IPS-18c (cell line): ENCODE data around the gene LMNA.

Source experiments
- H3K4me3 ChIP-seq: 2 replicates; pipeline ENCODE4 v1.7.0; 2013; ENCODE audit warnings: low read depth, mild to moderate bottlenecking, low read length, moderate library complexity; ENCODE audit not compliant: insufficient read depth
- H3K9me3 ChIP-seq: one replicate; pipeline ENCODE4 v1.6.1; 2013; ENCODE audit warnings: mild to moderate bottlenecking, low read length, moderate library complexity; ENCODE audit not compliant: control insufficient read depth, insufficient read depth

LMNA gene

GRCh38 chr1:156098784-156099183 is 15.7 kb upstream of the LMNA start:
- H3K4me3 ChIP-seq: no peak overlapping the region
- peaks cover 2% of the 10 kb centered on the region for H3K9me3 ChIP-seq

GRCh38 chr1:156099282-156099681 is 15.2 kb upstream of the LMNA start:
- peaks cover 2% of the 10 kb centered on the region for H3K9me3 ChIP-seq
- no peak overlapping the region for H3K4me3 ChIP-seq

- Histone ChIP-seq H3K4me3 (no peak overlapping the region), H3K9me3 (no peaks in the 10 kb centered on the region)
These were observed 14.1 kb upstream of the LMNA start for GRCh38 chr1:156100205-156100995.

GRCh38 chr1:156101880-156102279 is 12.6 kb upstream of the LMNA start:
- Histone ChIP-seq H3K9me3 (no peaks in the 10 kb centered on the region), H3K4me3 (no peak overlapping the region)

- H3K9me3 ChIP-seq: no peaks in the 10 kb centered on the region
- H3K4me3 ChIP-seq: no peak overlapping the region
These were observed 11.6 kb upstream of the LMNA start for GRCh38 chr1:156102633-156103511.

- Histone ChIP-seq H3K9me3 (no peaks in the 10 kb centered on the region), H3K4me3 (no peak overlapping the region)
These were observed 11.0 kb upstream of the LMNA start for GRCh38 chr1:156103521-156103947.

- Histone ChIP-seq H3K9me3 (no peaks in the 10 kb centered on the region), H3K4me3 (no peak overlapping the region)
These were observed 10.3 kb upstream of the LMNA start for GRCh38 chr1:156104065-156104810.

- H3K4me3 ChIP-seq: peak overlapping the region; percentile 34
- H3K9me3 ChIP-seq: no peaks in the 10 kb centered on the region
These were observed 9.4 kb upstream of the LMNA start for GRCh38 chr1:156104861-156105832.

GRCh38 chr1:156106624-156107488 is 7.7 kb upstream of the LMNA start:
- Histone ChIP-seq H3K4me3 (no peak overlapping the region), H3K9me3 (no peaks in the 10 kb centered on the region)

- H3K9me3 ChIP-seq: no peaks in the 10 kb centered on the region
These were observed 6.5 kb upstream of the LMNA start for GRCh38 chr1:156108057-156108456.

GRCh38 chr1:156108664-156109241 is 5.8 kb upstream of the LMNA start:
- H3K4me3 ChIP-seq: no peak overlapping the region
- no peaks in the 10 kb centered on the region for H3K9me3 ChIP-seq

More at GRCh38 chr1:156108057-156108456, 6.5 kb upstream of the LMNA start:
- no peak overlapping the region for H3K4me3 ChIP-seq

- Histone ChIP-seq H3K9me3 (no peaks in the 10 kb centered on the region), H3K4me3 (no peak overlapping the region)
These were observed 4.3 kb upstream of the LMNA start for GRCh38 chr1:156110252-156110651.

GRCh38 chr1:156111355-156111962 is 3.1 kb upstream of the LMNA start:
- Histone ChIP-seq H3K4me3 (no peak overlapping the region), H3K9me3 (no peaks in the 10 kb centered on the region)

GRCh38 chr1:156112276-156113137 is 2.0 kb upstream of the LMNA start:
- Histone ChIP-seq H3K9me3 (no peaks in the 10 kb centered on the region), H3K4me3 (no peak overlapping the region)
